HepG2 (cell line): ENCODE results near the gene DDX10. TPM values are rescaled to one million over a fixed set of nuclear protein-coding genes. Genes with fewer than 3 reads are reported as not detected.

Experiments used
- ATAC-seq: fragments of 200-7000 bp; cut with Tn5 transposase; 3 replicates; pipeline ENCODE4 v1.9.1; 2020; ENCODE audit warnings: mild to moderate bottlenecking, moderate library complexity
- BruUV-seq: library from RNA; stranded (reverse); fragments of 400-500 nt; replicated peaks from 2 replicates; lab custom pipeline; 2021; lab: Mats Ljungman, UMichigan
- CTCF ChIA-PET: fragments of 300-600 bp; formaldehyde crosslinking; extraction: SDS; loops from one replicate; lab custom pipeline; 2021; ENCODE audit warnings: low total read pairs, inconsistent platforms, low intra/inter-chr PET ratio; lab: Yijun Ruan, JAX
- POLR2A ChIA-PET: fragments of 350-600 bp; sonication (Branson Sonifier 250); formaldehyde crosslinking; loops from one replicate; lab custom pipeline; 2020; ENCODE audit warnings: antibody characterized with exemption, inconsistent platforms; lab: Yijun Ruan, JAX
- DNase-seq: peaks from one replicate; pipeline ENCODE4 v3.0.0-alpha.2; 2015; ENCODE audit warnings: low spot score
- FAIRE-seq: peaks from 3 replicates; lab custom pipeline; 2011; peaks lifted over from hg19 to GRCh38; lab: Jason Lieb, UNC
- H2AFZ ChIP-seq: one replicate; pipeline ENCODE4 v1.6.1; 2011; ENCODE audit warnings: low read length, inconsistent platforms
- H3K27ac ChIP-seq: fragments of 300-600 bp; 3 replicates; pipeline ENCODE4 v1.8.0; 2011; ENCODE audit warnings: mixed run types, mild to moderate bottlenecking, mixed read lengths, low read length, inconsistent platforms; ENCODE audit not compliant: insufficient read depth; ENCODE audit errors: extremely low read length
- H3K27me3 ChIP-seq, 2 experiments: fragments of 200-600 bp in 1 of 2; 2 replicates in 1 of 2; 3 replicates in 1 of 2; pipeline versions ENCODE4 v1.6.0 to v1.8.0; 2011; ENCODE audit warnings: low read length in 2 of 2, mild to moderate bottlenecking in 2 of 2, moderate library complexity in 2 of 2, inconsistent platforms in 1 of 2; ENCODE audit not compliant: insufficient read depth in 2 of 2, control insufficient read depth in 1 of 2
- H3K36me3 ChIP-seq, 2 experiments: fragments of 200-600 bp in 1 of 2; replicated peaks in 1 of 2; 2 replicates in 1 of 2; 3 replicates in 1 of 2; pipeline versions ENCODE4 v1.5.1 to v1.8.0; 2011; ENCODE audit warnings: low read length in 2 of 2, inconsistent platforms in 1 of 2; ENCODE audit not compliant: insufficient read depth in 2 of 2, control insufficient read depth in 1 of 2
- H3K4me1 ChIP-seq: 2 replicates; pipeline ENCODE4 v1.5.1; 2012; ENCODE audit warnings: low read length, inconsistent platforms; ENCODE audit not compliant: insufficient read depth
- H3K4me2 ChIP-seq: 2 replicates; pipeline ENCODE4 v1.6.0; 2011; ENCODE audit warnings: low read depth, low read length, inconsistent platforms
- H3K4me3 ChIP-seq, 3 experiments: fragments of 200-600 bp in 1 of 3; sonication (generic), shearing (Covaris generic) in 1 of 3; replicated peaks in 1 of 3; 2 replicates each; pipeline ENCODE4 v1.5.1; 2011 to 2016; ENCODE audit warnings: low read length in 3 of 3, inconsistent platforms in 2 of 3, low read depth in 2 of 3, mild to moderate bottlenecking in 2 of 3, control low read depth in 1 of 3, mixed read lengths in 1 of 3; ENCODE audit not compliant: insufficient read depth in 1 of 3
- H3K79me2 ChIP-seq: one replicate; pipeline ENCODE4 v1.6.1; 2011; ENCODE audit warnings: low read length, inconsistent platforms; ENCODE audit not compliant: insufficient read depth
- H3K9ac ChIP-seq: 2 replicates; pipeline ENCODE4 v1.6.0; 2011; ENCODE audit warnings: mild to moderate bottlenecking, low read depth, low read length, inconsistent platforms; ENCODE audit not compliant: insufficient read depth
- H3K9me3 ChIP-seq: 2 replicates; pipeline ENCODE4 v1.5.1; 2012; ENCODE audit warnings: mild to moderate bottlenecking, low read length
- H4K20me1 ChIP-seq: 2 replicates; pipeline ENCODE4 v1.6.0; 2011; ENCODE audit warnings: inconsistent platforms, mild to moderate bottlenecking, low read length, moderate library complexity; ENCODE audit not compliant: insufficient read depth
- ELF1 ChIP-seq: sonication (generic); formaldehyde crosslinking; IDR thresholded peaks from 2 replicates; pipeline ENCODE4 v1.4.0; 2020; ENCODE audit warnings: missing genetic modification reagents
- ETS1 ChIP-seq: sonication (generic); formaldehyde crosslinking; IDR thresholded peaks from 2 replicates; pipeline ENCODE4 v1.4.0; 2020; ENCODE audit warnings: missing genetic modification reagents
- HMGXB4 ChIP-seq, 2 experiments: sonication (generic) in 1 of 2; formaldehyde crosslinking in 1 of 2; IDR thresholded peaks; 2 replicates each; pipeline versions ENCODE4 v1.4.0 to v1.6.1; 2018 to 2020; ENCODE audit warnings: missing genetic modification reagents in 2 of 2, borderline replicate concordance in 1 of 2, low read depth in 1 of 2, mild to moderate bottlenecking in 1 of 2, missing biosample characterization in 1 of 2
- MIXL1 ChIP-seq: IDR thresholded peaks from 2 replicates; pipeline ENCODE4 v1.6.1; 2016
- NFE2 ChIP-seq: sonication (generic); formaldehyde crosslinking; IDR thresholded peaks from 2 replicates; pipeline ENCODE4 v1.4.0; 2020; ENCODE audit warnings: missing genetic modification reagents
- NFYC ChIP-seq: IDR thresholded peaks from 2 replicates; pipeline ENCODE4 v1.6.1; 2016; ENCODE audit warnings: missing genetic modification reagents, missing compliant biosample characterization
- ZNF225 ChIP-seq: sonication (generic); formaldehyde crosslinking; IDR thresholded peaks from 2 replicates; pipeline ENCODE4 v1.4.0; 2020; ENCODE audit warnings: mild to moderate bottlenecking, missing genetic modification reagents
- ZNF30 ChIP-seq: sonication (generic); formaldehyde crosslinking; IDR thresholded peaks from 2 replicates; pipeline ENCODE4 v1.5.0; 2020; ENCODE audit warnings: mild to moderate bottlenecking, missing genetic modification reagents
- ZNF468 ChIP-seq: sonication (generic); formaldehyde crosslinking; IDR thresholded peaks from 2 replicates; pipeline ENCODE4 v1.8.0; 2022; ENCODE audit warnings: mild to moderate bottlenecking, moderate library complexity, missing genetic modification reagents
- ZSCAN9 ChIP-seq: IDR thresholded peaks from 2 replicates; pipeline ENCODE4 v1.6.1; 2016; ENCODE audit warnings: borderline replicate concordance
- WGBS: methylation state at CpG from one replicate; pipeline ENCODE4 v1.1.6; 2017; ENCODE audit warnings: low lambda C conversion rate; 5-methylcytosine and 5-hydroxymethylcytosine counted together
- in situ Hi-C: cut with HindIII; loops from 2 replicates; pipeline ENCODE4 v1.10.0; 2017; ENCODE audit warnings: low pct_unique_long_range_greater_than_20kb; ENCODE audit not compliant: extremely low pct_ligation_motif_present
- intact Hi-C: fragments of 100-400 bp; cut with micrococcal nuclease; formaldehyde crosslinking; loops from one replicate; pipeline ENCODE4 v1.10.0; 2022; ENCODE audit not compliant: unreplicated experiment
- polyA plus RNA-seq, 8 experiments: library from polyadenylated mRNA; depleted of rRNA in 3 of 8; stranded (reverse) in 7 of 8; unstranded in 1 of 8; fragments of >200 nt; fragmentation: Illumina TruSeq in 4 of 8; extraction: Trizol in 4 of 8; gene quantifications; 2 replicates each; pipeline versions ENCODE4 v1.2.1 to v1.2.3, GENCODE V29; 2011 to 2016; ENCODE audit warnings: low read depth in 4 of 8, missing spikeins in 1 of 8, mixed read lengths in 1 of 8; ENCODE audit not compliant: insufficient read depth in 1 of 8
- total RNA-seq, 5 experiments: library from RNA; depleted of rRNA; stranded (reverse); fragments of >200 nt; fragmentation: Illumina TruSeq; extraction: Trizol; gene quantifications; 2 replicates each; pipeline ENCODE4 v1.2.3, GENCODE V29; 2016; ENCODE audit warnings: low read depth in 1 of 5

Gene DDX10
- total and polyA plus RNA-seq, 2 of the 13 experiments (the other 11 are each of a cell fraction or from before 2014, with no cell fraction given), result 17.0 to 32.0 TPM

GRCh38 chr11:108726077-108726800, 61.4 kb downstream of the DDX10 start:
- Histone ChIP-seq H3K79me2 (no peaks in the 10 kb centered on the region), H3K27ac (no peak overlapping the region), H3K9me3 (no peaks in the 10 kb centered on the region), H3K36me3 (peaks cover 3 to 17% of the 10 kb centered on the region in 2 experiments; a peak in 2 of 5 replicates), H3K27me3 (no peaks in the 10 kb centered on the region), H4K20me1 (no peaks in the 10 kb centered on the region), H3K4me1 (no peaks in the 10 kb centered on the region), H3K9ac (no peak overlapping the region), H3K4me3 (no peak overlapping the region), H3K4me2 (no peak overlapping the region), H2AFZ (no peak overlapping the region)
- ChIA-PET CTCF (no interaction called here), POLR2A (no interaction called here)
- TF ChIP-seq ZNF468 (no peak), MIXL1 (CRISPR knock-in tag) (no peak), ELF1 (CRISPR knock-in tag) (no peak), ETS1 (no peak), ZNF30 (CRISPR knock-in tag) (no peak), ZSCAN9 (CRISPR knock-in tag) (no peak), NFE2 (CRISPR knock-in tag) (no peak), ZNF225 (CRISPR knock-in tag) (no peak), HMGXB4 (CRISPR knock-in tag; IDR thresholded peaks at IDR 0.05; ENCODE audit: borderline replicate concordance in 1 of 2, low read depth in 1 of 2) (no peak), NFYC (CRISPR knock-in tag) (no peak)
- intact Hi-C loops, result no loop called here
- in situ Hi-C loops, result no loop called here
- DNase-seq, result no peak
- BruUV-seq, result no TSS peak
- no peak for ATAC-seq
- WGBS, result 94% methylated on average over 4 of the region's 4 CpGs
- no peak for FAIRE-seq
